ENCODE data around the gene CAPN8. TPM values are rescaled to one million over a fixed set of nuclear protein-coding genes. Genes with fewer than 3 reads are reported as not detected.

Gene CAPN8
- not detected in 2 replicates for total RNA-seq

GRCh38 chr1:223665592-223666312 lies at the start of gene CAPN8:
Gene CAPN8 (minus strand): TSS chr1:223665701. CDS start chr1:223665646, 55 bp downstream.
- intact Hi-C loops (cut with micrococcal nuclease): no loop called here

GRCh38 chr1:223714849-223715603 lies 49.5 kb upstream of the CAPN8 start:
- intact Hi-C loops (cut with micrococcal nuclease): loop anchor here (5.0 to 10.0 kb wide), 5 partner anchors 717 to 1060 kb away; partner anchors contain the start of genes AIDA, BROX and WDR26

- intact Hi-C loops (cut with micrococcal nuclease): loop anchor here (10.0 kb wide), 3 partner anchors 780 to 1060 kb away; no protein-coding TSS in a partner anchor
Observed at GRCh38 chr1:223714421-223714724, 48.9 kb upstream of the CAPN8 start.

- intact Hi-C loops (cut with micrococcal nuclease): loop anchor here (1.0 to 10.0 kb wide), 5 partner anchors 15 to 1059 kb away; no protein-coding TSS in a partner anchor
Observed at GRCh38 chr1:223713546-223714420, 48.3 kb upstream of the CAPN8 start.

GRCh38 chr1:223712850-223713474 lies 47.5 kb upstream of the CAPN8 start:
- intact Hi-C loops (cut with micrococcal nuclease): loop anchor here (1.0 to 10.0 kb wide), 6 partner anchors 14 to 1058 kb away; no protein-coding TSS in a partner anchor

- intact Hi-C loops (cut with micrococcal nuclease): loop anchor here (1.0 to 10.0 kb wide), 5 partner anchors 14 to 1058 kb away; no protein-coding TSS in a partner anchor
Observed at GRCh38 chr1:223712194-223712849, 46.8 kb upstream of the CAPN8 start, which contains the start of gene CAPN2. Gene CAPN2 (plus strand): TSS chr1:223712539. CDS start chr1:223712641, 102 bp downstream.

- intact Hi-C loops (cut with micrococcal nuclease): loop anchor here (1.0 to 10.0 kb wide), 5 partner anchors 13 to 1057 kb away; no protein-coding TSS in a partner anchor
Observed at GRCh38 chr1:223711747-223712193, 46.3 kb upstream of the CAPN8 start.

- intact Hi-C loops (cut with micrococcal nuclease): loop anchor here (10.0 kb wide), 3 partner anchors 784 to 1056 kb away; no protein-coding TSS in a partner anchor
Observed at GRCh38 chr1:223711173-223711572, 45.7 kb upstream of the CAPN8 start.

- intact Hi-C loops (cut with micrococcal nuclease): loop anchor here (10.0 kb wide), 3 partner anchors 784 to 1056 kb away; no protein-coding TSS in a partner anchor
Observed at GRCh38 chr1:223710179-223711133, 45.0 kb upstream of the CAPN8 start.

GRCh38 chr1:223709598-223709997 lies 44.1 kb upstream of the CAPN8 start:
- intact Hi-C loops (cut with micrococcal nuclease): no loop called here

GRCh38 chr1:223708651-223709268 lies 43.3 kb upstream of the CAPN8 start:
- intact Hi-C loops (cut with micrococcal nuclease): no loop called here

GRCh38 chr1:223708001-223708359 lies 42.5 kb upstream of the CAPN8 start:
- intact Hi-C loops (cut with micrococcal nuclease): no loop called here

GRCh38 chr1:223707256-223708000 lies 41.9 kb upstream of the CAPN8 start:
- intact Hi-C loops (cut with micrococcal nuclease): no loop called here

GRCh38 chr1:223706077-223706973 lies 40.8 kb upstream of the CAPN8 start:
- intact Hi-C loops (cut with micrococcal nuclease): no loop called here

GRCh38 chr1:223704921-223705878 lies 39.7 kb upstream of the CAPN8 start:
- intact Hi-C loops (cut with micrococcal nuclease): no loop called here

GRCh38 chr1:223703668-223704013 lies 38.1 kb upstream of the CAPN8 start:
- intact Hi-C loops (cut with micrococcal nuclease): no loop called here

All from T-helper 1 cell treated with Interleukin-12 subunit alpha and Interleukin-12 subunit beta and Interleukin-4 antibody, amounts not matched to agents 30 ng/mL and 1 ng/mL, for 36 hours (primary cell).